Activated CD4-positive, alpha-beta T cell treated with anti-CD3 and anti-CD28 coated beads for 48 hours (primary cell): ENCODE measurements around the gene WDR46.

Experiments
- DNase-seq: peaks from one replicate; pipeline ENCODE4 v3.0.0-alpha.2; 2020

The WDR46 gene

DNA sequence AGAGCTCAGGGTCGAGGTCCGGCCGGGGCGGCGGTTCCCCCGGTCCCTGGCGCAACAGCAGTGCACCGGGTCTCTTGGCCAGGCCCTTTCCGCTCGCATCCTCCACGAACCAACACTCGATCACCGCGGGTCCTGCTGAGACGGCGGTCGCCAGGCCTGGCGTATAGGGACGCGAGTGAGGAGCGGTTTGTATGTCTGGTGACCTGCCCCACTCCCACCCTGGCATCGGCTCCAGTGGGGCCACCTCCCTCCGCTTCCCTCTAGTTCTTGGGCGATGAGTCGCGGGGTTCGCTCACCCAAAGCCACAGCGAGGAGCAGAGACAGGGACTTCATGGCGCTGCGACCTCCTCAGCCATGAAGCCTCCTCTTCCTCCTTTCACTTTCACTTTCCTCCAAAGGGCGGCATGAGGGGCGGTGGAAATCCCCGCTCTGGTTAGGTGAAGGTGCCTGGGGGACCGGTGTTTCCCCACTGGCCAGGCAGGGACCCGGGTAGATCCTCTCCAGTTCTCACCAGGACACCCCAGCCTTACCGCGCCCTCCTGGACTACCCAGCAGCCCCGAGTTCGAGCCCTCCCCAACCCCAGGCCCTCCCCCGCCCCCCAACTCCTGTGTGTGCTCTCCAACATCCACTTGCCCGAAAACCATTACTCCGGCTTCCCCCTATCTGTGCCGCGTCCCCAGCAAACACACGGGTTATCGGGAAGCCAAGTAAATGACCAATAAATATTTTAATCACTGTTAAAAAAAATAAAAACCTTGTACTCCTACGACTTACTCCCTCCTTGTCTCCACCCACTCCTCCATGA lies 24.9 kb upstream of the WDR46 start, which contains the start of gene TAPBP:
TSS of gene TAPBP (minus strand) at position 370 of the 806 bp plus-strand sequence. CDS start at position 333, 37 bp downstream.
- peak; percentile 88 for DNase-seq

DNA sequence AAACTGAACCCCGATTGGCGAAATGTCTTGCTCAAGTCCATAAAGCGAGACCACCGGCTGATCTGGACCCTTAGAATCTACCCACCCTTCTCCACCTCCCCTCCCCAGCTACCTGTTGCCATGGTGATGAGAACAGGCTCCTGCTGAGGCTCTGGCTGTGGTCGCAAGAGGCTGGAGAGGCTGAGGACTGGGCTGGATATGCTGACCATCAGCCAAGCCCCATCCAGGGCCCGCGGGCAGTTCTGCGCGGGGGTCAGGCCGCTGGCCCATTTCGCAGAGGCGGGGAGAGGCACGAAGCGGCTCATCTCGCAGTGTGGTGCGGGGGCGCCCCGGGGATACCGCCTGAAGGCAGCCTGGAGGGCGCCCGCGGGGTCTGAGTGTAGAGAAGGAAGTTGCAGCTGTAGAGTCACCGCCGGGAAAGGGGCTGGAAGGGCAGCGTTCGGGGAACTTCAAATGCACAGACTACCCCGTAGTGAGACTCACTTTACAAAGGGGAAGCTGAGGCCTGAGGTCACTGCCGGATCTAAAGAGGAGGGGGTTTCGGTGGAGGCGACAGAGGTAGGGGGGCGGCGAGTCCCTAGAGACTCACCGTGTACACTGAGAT lies 24.2 kb upstream of the WDR46 start:
- DNase-seq: peak; percentile 63

DNA sequence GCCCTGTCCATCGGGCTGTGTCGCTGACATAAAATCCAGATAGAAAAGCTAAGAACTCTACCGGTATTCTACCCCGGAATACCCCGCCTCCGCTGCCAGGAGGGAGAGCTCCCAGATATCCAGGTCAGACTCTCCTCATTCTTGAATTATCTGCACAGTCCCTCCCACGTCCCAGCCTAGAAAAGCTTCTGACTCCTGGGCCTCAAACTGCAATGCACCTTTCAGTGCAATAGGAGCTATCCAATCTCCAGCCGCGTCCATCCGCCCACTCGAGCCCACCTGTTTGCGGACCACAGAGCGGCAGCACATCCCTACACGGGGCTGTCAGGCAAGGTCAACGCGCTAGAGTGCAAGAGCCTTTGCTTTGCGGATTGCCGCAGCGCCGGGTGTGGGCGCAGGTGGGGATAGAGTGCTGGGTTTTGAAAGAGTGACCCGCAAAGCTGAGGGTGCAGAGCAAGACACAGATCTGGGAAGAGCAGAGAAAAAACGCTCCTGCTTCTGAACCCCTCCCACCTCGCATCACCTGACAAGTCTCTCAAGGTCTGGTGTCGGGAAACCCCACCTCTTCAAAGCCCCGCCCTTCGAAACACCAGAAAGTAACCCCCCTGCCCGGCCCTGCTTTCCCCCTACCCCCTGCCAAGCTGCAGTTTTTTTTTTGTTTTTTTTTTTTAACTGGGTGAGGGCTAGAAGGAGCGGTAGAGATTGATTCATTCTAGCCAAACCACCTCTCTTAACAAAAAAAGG lies 23.5 kb upstream of the WDR46 start:
- peak; percentile 86 for DNase-seq

DNA sequence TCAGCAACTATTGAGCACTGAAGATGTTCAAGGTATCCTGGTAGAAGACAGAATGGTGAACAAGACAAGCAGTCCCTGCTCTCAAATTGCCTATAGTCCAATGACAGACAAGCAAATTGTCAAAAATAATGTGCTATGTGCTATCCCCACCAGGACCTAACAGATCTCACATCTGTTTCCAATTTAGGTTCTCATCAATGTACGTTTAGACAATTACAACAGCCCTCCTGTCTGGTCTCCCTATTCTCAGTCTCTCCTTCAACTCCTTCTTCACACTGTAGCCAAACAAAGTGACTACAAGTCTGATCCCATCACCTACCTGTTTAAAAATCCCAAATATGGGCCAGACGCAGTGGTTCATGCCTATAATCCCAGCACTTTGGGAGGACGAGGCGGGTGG lies 17.3 kb upstream of the WDR46 start:
- DNase-seq: no peak

DNA sequence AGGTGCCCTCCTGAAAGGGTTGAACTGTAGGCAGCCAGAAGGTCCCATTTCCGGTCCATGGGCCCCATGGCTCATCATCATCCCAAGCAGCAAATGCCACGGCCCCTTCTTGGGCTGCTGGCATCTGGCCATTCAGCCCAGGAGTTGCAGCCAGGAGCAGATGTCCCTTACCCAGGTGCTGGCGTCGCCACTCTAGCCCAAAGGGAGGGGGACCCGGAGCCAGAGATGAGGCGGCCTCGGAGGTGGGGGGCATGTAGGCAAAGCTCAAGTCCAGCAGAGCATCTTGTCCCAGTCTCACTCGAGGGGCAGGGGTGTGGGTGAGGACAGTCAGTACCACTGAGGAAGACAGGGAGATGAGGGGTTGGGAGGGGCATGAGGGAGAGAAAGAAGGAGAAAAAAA lies 16.0 kb upstream of the WDR46 start:
- DNase-seq: no peak

DNA sequence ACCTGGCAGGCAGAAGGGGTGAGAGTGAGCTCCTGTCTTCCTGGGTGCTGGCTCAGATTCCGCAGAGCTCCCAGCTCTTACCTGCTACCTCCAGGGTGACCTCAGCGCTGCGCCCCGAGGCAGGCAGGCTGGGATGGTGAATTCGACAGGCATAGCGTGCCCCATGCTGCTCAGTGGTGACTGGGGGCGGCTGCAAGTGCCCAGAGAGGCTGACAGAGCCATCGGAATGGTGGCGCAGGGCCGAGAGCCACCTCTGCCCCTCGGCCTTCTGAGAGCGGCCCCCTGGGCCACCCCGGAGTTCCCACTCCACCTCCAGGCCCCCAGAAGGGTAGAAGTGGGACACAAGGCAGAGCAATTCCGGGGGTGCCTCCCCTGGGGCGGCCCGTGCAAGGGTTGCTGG lies 15.2 kb upstream of the WDR46 start:
- no peak for DNase-seq

DNA sequence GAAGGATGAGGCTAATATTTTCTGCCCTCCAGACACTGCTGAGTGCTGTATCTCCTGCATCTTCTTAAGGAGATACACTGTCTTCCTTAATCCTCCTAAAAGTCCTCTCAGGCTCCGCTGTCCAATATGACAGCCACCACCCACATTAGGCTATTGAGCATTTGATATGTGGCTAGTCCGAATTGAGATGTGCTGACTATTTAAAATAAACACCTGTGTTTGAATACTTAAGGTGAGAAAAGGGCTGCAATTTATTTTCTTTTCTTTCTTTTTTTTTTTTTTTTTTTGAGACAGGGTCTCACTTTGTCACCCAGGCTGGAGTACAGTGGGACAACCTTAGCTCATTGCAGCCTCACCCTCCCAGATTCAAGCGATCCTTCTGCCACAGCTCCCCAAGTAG lies 12.8 kb upstream of the WDR46 start:
- no peak for DNase-seq

DNA sequence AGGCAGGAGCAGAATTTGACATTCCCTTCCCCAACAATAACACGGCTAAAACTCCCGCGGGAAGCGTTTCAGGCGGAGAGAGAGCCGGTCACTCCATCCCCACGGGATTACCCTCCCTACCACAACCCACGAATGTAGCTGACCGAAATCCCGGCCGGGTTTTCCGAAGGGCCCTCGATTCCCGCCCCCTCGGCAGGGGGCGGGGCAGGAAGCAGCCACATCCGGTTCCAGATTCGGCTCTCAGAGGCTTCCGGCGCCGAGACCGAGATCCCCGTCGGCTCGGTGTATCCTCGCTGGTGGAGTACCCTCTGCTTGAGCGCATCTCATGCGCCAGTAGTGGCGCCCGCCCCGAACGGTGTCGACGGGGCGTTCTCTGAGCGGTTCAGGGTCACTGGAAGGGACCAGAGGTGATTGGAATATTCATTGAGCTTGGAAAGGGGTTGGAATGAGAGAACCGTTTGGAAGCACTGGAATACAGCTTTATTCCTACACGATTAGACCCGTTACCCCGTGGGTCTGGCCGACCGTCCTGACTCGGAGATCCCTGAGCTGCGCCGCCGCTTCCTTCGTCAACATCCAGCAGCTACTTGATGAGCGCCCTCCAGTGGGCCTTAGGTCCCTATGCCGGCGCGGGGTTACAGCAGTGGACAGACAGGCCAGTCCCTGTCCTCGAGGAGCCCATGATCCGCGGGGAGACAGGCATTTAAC lies 10.4 kb upstream of the WDR46 start:
- peak; percentile 96 for DNase-seq

DNA sequence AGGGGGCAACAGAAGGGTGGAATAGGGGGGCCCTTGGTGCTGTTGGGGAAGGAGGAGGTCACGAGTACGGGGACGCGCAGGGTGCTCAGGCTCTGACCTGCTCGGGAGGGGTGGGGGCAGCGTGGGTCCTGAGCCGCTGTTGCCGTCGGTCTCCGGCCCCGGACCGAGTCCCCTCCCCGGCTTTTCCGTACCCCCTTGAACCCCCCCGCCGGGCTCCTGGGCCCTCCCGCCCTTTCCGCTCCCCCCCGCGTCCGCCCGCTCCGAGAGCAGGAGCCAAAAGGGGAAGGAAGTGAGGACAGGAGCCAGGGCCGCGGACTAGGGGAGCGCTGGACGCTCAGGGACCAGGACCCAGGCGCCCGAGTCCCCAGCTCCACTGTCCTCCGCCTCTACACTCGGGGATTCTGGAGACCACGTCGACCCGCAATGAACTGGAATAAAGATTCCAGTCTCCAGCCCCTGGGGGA lies 9.8 kb upstream of the WDR46 start, which contains the start of gene RGL2:
TSS of gene RGL2 (minus strand) at position 170 of the 464 bp plus-strand sequence. CDS start 332 bp downstream, outside the sequence.
- DNase-seq: peak; percentile 58

DNA sequence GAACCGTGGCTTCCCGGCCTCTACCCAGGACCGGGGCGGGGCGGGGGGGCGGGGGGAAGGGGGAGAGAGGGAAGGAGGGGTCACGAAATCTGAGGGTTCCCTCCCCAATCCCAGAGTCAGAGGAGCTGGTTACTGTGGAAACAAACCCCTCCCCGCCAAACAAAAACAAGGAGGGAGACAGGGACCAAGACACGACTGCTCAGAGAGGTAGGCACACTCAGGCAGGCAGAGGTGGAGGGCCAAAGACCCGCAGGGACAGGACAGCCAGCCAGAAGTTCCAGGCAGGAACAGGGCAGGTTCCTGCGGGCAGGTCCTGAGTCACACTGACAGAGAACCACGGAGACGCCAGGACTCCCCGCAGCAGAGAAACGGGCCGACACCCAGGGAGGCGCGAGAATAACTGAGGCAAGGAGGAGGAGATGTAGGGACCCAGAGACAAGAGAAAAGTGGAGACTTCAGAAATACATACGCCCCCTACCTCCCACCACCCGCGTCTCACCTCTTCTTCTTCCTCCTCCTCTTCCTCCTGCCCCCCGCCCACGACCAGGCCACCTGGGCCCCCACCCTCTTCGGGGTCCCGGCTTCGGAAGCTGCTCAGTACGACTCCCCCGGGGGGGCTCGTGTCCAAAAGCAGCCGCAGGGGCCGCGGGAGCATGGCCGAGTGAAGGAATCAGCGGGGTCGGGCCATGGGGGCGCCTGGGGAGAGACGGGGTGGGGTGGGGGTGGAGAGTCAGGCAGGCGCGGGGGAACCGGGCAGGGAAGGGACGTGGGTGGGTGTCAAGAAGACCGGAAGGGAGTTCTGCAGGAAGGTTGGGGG lies 9.1 kb upstream of the WDR46 start:
- peak; percentile 78 for DNase-seq

DNA sequence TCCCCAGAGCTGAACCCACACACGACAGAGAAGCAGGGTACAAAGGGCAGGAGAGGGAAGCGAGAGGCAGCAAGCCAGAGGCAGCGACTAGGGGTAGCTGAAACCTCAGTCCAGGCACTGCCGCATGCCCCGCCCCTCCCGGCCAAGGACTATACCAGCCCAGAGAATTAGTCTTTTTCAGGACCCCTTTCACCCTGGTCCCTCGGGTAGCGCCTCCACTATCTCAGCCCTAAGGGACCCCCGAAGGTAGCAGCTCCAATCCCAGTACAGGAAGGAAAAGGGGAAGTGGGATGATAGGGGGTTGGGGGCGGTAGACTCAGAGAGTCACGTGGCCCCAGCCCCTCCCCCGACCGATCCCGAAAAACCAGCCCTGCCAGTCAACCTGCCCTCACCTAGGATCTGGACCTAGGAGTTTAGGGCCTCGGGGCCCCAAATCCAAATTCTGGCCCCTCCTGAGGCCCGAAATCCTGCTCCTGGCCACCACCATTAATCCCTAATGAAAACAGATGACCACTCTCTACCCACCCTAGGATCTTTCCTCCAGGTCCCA lies 8.4 kb upstream of the WDR46 start:
- DNase-seq: no peak

DNA sequence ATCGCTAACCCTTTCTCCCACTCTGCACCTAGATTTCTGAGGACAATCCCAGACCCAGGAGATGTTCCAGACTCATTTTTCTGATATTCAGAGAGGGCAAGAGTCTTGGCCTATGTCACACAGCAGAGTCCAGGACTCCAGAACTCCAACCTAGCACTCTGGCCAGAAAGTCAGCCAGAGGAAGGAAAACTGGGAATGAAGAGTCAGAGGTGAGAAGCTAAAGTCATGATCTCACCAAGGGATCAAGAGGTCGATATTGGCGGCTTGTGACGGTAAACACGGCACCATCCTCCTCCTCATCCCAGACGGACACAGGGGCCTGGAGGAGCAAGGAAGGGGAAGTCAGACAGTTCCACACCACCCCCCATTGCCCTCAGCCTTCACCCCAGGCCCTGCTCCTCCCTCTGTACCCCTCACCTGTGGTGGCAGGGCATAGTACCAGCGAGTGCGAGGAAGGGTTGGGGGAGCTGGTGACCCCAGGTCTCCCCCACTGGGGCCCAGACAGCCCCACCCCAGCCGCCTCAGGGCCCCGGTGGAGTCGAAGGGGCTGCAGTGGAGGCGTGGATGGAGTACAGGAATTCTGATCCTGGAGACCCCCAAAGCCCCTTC lies 7.9 kb upstream of the WDR46 start:
- DNase-seq: no peak

DNA sequence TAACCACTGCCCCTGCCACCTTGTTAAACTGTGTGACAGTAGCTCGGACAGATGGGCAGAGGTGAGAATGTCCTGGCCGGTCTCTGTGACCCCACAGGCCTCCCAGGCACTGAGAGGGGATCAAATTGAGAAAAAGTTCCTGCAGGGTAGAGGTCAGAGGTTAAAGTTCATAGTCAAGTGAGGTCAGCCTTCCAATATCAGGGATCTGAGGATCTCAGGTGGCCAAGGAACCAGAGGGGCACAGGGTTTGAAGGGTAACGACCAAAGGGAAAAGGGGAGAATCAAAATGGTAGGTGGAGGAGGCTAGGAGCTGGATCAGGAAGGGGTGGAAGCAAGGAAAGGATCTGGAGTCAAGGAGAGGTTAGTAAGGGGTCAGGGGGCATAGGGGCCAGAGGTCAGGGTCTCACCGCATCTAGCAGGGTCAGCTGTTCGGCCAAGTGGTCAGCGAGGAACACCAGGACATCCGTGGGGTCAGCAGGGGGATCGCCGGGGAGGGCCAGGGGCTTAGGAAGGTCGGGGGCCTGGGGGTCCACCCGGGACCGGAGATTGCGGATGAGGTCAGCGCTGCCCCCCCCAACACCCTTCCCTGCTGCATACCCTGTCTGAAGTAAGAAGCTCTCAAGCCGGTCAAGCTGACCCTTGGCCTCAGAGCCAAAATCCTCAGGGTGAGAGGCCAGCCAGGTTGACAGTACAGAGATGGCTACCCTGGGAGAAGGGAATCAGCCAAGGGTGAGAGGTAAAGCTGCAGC lies 6.8 kb upstream of the WDR46 start:
- DNase-seq: no peak

DNA sequence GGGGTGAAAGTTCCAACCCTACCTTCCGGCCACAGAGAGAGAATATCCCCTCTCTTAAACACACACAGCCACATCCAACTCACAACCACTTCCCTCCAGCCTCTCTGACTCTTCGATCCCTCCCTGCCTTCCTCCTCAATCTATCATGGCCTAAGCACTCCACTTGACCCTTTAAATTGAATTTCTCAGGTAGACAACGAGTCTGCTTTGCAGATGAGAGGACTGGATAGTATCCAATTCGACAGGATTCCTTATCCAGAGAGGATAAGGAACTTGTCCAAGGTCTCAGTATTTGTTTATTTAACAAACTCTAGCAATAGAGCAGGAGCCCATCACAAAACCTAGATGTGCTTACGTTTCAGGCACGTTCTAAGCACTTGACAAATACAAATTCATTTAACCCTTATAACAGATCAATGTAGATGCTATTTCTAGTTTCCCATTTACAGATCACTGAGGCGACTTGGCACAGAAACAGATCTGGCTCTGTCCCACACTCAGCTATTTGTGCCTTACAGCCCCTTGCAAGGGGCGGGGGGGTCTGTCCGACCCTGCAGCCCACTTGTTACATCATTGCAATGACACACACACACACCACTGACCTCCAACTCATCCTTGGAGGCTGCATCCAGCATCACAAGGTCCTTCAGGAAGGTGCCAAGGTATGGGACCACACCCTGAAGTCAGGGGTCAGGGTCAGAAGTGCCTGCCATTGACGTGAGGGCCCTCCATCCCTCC lies 5.2 kb upstream of the WDR46 start:
- no peak for DNase-seq

DNA sequence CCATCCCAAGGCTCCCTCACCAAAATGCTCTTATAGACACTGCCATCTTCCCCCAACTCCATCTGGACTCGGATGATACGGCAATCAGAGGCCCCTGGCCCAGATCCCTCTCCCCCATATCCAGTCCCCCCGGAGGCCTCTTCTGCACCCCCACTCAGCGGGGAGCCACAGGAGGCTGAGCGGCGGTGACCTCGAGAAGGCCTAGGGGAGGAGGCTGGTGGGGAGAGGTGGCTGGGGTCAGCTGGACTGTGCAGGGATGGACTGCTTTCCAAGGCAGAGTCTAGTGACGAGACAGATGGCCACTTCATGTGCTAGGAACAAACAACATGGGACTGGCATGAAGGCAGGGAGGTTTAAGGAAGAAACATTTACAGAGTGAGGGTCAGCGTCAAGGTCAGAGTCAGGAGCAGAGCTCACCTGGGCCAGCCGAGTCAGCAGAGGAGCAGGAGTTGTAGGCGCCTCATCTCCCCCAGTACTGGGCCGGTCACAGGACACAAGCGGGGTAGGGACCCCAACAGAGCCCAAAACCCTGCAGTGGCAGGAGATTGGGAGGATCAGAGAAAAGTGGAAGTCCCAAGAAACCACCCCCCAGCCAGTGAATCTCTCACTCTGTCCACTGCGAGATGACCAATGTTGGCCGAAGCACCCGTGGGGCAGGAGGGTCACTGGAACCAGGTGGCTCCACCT lies 4.1 kb upstream of the WDR46 start:
- DNase-seq: no peak

DNA sequence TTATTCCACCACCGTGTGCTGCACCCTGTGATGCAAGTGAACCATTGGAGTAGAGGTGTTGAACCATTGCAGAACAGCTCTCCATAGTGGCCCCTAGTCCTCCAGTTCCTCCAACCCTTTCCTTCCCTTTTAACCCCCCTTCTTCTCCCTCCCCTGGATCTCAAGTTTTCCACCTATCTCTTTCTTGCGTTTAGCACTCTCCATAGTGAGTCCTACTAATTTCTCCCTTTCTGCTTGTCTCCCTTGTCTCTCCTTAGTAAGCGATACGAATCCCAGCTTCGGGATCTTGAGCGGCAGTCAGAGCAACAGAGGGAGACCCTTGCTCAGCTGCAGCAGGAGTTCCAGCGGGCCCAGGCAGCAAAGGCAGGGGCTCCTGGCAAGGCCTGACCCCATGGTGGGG lies 1.4 kb upstream of the WDR46 start:
- DNase-seq: no peak

DNA sequence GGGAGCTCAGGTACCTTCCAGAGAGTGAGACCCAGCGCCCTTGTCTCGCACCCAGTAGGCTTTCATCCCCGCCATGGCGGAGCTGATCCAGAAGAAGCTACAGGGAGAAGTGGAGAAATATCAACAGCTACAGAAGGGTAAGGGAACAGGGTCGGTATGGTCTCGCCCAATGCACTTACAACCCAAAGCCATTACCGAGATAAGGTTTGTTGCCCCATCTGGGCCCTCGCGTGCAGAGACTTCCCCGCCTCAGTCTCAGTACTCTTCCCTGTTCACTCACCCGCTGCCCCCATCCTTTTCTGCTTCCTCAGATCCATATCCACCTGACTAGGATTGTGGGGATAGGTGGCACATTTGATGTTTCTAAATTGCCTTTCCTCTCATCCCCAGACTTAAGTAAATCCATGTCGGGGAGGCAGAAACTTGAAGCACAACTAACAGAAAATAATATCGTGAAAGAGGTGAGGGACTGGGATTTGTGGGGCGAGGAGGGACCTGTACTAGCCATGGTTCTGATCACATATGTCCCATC lies 811 bp upstream of the WDR46 start:
- no peak for DNase-seq

DNA sequence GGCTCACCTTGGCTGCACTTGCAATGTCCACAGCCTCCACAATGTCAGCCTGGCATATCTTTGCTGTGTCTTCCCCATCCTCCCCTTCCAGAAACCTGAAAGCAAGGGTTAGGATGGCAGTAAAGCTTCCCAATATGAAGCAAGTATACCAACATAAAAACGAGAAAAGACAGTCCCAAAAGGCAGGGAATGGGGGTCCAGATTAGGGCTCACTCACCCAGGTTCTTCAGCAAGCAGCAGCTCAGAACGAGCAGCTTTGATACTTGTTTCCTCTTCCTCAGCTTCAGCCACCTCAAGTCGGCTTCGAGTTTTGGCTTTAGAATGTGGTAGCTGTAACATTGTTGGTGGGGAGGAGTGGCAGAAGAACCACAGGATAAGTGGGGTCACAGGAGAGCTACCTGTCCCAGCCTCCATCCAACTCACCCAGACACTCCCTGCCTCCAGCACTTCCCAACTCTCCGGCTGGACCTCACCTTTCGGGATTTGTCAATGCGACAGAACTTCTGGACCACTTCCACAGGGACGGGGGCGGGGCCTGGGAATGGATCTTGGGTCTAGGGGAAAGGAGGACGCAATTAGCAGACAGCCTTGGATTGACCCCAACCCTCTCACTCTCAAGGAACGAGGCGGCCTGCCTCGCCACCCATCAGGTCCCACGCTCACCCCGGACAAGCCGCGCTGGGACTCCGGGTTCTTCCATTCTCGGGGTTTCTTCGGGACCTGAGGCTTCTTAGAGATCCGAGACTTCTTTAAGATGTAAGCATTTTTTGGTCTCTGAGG lies 708 bp downstream of the WDR46 start:
- no peak for DNase-seq
